ENCODE data around the gene UQCR10.

UQCR10 gene

DNA sequence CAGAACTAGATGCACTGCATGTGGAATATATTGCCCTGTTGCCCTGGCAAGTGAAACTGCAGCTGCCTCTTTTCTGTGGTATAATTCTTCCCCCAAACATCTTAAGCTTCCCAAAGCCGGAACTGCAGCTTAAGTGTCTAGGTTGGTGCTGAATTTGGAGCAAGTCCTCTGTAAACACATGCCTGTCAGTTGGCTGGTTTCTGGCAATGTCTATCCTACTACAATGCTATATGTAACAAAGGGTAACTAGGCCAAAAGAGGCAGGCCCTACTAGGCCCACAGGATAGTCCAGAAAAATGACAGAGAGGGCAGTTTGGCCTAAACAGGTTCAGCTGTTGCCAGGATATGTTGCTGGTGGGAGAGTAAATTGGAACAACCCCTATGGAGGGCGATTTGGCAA, 43.0 kb downstream of the UQCR10 start:
- no peak for DNase-seq (ENCODE audit: low spot score)
- Mint-ChIP-seq H3K4me1 (ENCODE audit: low read depth) (no peaks in the 10 kb centered on the region), H3K27ac (no peak overlapping the region), H3K36me3 (ENCODE audit: low read depth) (peaks cover 59% of the 10 kb centered on the region), H3K27me3 (ENCODE audit: low read depth) (no peaks in the 10 kb centered on the region), H3K9me3 (no peaks in the 10 kb centered on the region), H3K4me3 (no peak overlapping the region)

DNA sequence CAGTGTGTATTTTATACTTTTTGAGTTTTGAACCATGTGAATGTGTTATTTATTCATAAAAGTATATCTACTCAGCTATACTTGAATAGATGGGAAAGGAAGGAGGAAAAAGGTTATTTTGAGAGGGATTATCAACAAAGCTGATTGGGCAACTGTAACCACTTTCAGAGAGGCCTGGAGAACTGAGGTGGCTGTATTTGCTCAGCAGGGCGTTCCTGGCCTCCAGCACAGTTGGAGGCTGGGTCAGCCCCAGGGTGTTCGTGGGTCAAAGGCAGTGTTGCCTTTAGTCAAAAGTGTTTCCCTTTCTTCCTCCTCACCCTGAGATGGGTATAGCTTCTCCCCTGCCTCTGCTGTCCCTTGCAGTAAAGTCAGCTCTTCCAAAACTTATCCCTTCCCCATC, 44.2 kb downstream of the UQCR10 start:
- Mint-ChIP-seq H3K4me3 (no peak overlapping the region), H3K36me3 (ENCODE audit: low read depth) (peaks cover 57% of the 10 kb centered on the region), H3K9me3 (no peaks in the 10 kb centered on the region), H3K27ac (no peak overlapping the region), H3K27me3 (ENCODE audit: low read depth) (no peaks in the 10 kb centered on the region), H3K4me1 (ENCODE audit: low read depth) (no peaks in the 10 kb centered on the region)
- DNase-seq (ENCODE audit: low spot score), result no peak

- DNase-seq (ENCODE audit: low spot score), result no peak
- Mint-ChIP-seq H3K4me3 (no peak overlapping the region), H3K27me3 (ENCODE audit: low read depth) (no peaks in the 10 kb centered on the region), H3K9me3 (no peaks in the 10 kb centered on the region), H3K27ac (no peak overlapping the region), H3K36me3 (ENCODE audit: low read depth) (peaks cover 54% of the 10 kb centered on the region), H3K4me1 (ENCODE audit: low read depth) (no peaks in the 10 kb centered on the region)
Measured at GRCh38 chr22:29813126-29813525, 46.0 kb downstream of the UQCR10 start.

DNA sequence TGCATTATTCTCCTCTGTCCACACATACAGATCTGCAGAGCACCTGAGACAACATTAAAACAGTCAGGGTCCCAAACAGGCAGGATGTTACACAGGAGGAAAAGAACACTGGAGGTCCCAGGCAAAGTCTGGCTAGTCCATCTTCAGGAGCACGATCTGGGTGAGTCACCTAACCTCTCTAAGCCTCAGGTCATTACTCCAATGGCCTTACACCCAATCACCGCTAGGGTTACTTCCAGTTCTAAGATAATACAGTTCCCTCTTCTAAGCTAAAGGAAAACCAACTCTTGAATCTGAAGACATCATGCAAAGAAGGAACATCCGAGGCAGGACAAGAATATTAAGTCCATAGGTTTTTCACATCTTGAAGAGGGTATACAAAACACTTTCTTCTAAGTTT, 46.4 kb downstream of the UQCR10 start:
- H3K27ac Mint-ChIP-seq, result no peak overlapping the region
- no peaks in the 10 kb centered on the region for H3K9me3 Mint-ChIP-seq
- H3K27me3 Mint-ChIP-seq (ENCODE audit: low read depth), result no peaks in the 10 kb centered on the region
- H3K36me3 Mint-ChIP-seq (ENCODE audit: low read depth), result peaks cover 54% of the 10 kb centered on the region
- no peaks in the 10 kb centered on the region for H3K4me1 Mint-ChIP-seq (ENCODE audit: low read depth)
- no peak overlapping the region for H3K4me3 Mint-ChIP-seq
- no peak for DNase-seq (ENCODE audit: low spot score)

GRCh38 chr22:29814003-29814402, 46.8 kb downstream of the UQCR10 start:
- no peak overlapping the region for H3K27ac Mint-ChIP-seq
- H3K9me3 Mint-ChIP-seq, result no peaks in the 10 kb centered on the region
- no peaks in the 10 kb centered on the region for H3K4me1 Mint-ChIP-seq (ENCODE audit: low read depth)
- H3K36me3 Mint-ChIP-seq (ENCODE audit: low read depth), result peaks cover 58% of the 10 kb centered on the region
- no peak for DNase-seq (ENCODE audit: low spot score)
- no peak overlapping the region for H3K4me3 Mint-ChIP-seq
- no peaks in the 10 kb centered on the region for H3K27me3 Mint-ChIP-seq (ENCODE audit: low read depth)

DNA sequence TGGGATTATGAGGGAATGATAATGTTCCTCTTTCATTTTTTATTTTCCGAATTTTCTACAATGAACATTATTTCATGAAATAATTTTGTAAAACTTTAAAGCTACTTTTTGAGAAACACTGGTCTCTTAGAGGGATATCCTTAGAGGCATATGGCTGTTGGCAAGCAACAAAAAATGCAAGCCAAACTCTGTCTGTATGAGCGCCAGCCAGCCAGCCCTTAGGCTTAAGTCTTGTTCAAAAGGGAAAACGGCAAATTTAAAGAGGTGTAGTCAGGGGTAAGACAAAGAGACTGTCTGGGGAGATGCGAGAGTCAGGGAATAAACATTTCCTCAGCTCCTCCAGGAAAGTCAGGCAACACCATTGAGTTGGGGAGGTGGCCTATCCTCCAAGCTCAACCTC, 48.4 kb downstream of the UQCR10 start:
- Mint-ChIP-seq H3K36me3 (ENCODE audit: low read depth) (peaks cover 59% of the 10 kb centered on the region), H3K27ac (no peak overlapping the region), H3K9me3 (no peaks in the 10 kb centered on the region), H3K27me3 (ENCODE audit: low read depth) (no peaks in the 10 kb centered on the region), H3K4me1 (ENCODE audit: low read depth) (no peaks in the 10 kb centered on the region), H3K4me3 (no peak overlapping the region)
- DNase-seq (ENCODE audit: low spot score), result no peak

GRCh38 chr22:29816128-29816527, 49.0 kb downstream of the UQCR10 start:
- no peaks in the 10 kb centered on the region for H3K9me3 Mint-ChIP-seq
- H3K27ac Mint-ChIP-seq, result no peak overlapping the region
- DNase-seq (ENCODE audit: low spot score), result no peak
- no peaks in the 10 kb centered on the region for H3K27me3 Mint-ChIP-seq (ENCODE audit: low read depth)
- peaks cover 3% of the 10 kb centered on the region for H3K4me1 Mint-ChIP-seq (ENCODE audit: low read depth)
- no peak overlapping the region for H3K4me3 Mint-ChIP-seq
- peaks cover 59% of the 10 kb centered on the region for H3K36me3 Mint-ChIP-seq (ENCODE audit: low read depth)

GRCh38 chr22:29816539-29816938, 49.4 kb downstream of the UQCR10 start:
- H3K4me1 Mint-ChIP-seq (ENCODE audit: low read depth), result peaks cover 7% of the 10 kb centered on the region
- no peak overlapping the region for H3K4me3 Mint-ChIP-seq
- H3K27ac Mint-ChIP-seq, result no peak overlapping the region
- no peaks in the 10 kb centered on the region for H3K27me3 Mint-ChIP-seq (ENCODE audit: low read depth)
- H3K9me3 Mint-ChIP-seq, result no peaks in the 10 kb centered on the region
- H3K36me3 Mint-ChIP-seq (ENCODE audit: low read depth), result peaks cover 61% of the 10 kb centered on the region
- no peak for DNase-seq (ENCODE audit: low spot score)

DNA sequence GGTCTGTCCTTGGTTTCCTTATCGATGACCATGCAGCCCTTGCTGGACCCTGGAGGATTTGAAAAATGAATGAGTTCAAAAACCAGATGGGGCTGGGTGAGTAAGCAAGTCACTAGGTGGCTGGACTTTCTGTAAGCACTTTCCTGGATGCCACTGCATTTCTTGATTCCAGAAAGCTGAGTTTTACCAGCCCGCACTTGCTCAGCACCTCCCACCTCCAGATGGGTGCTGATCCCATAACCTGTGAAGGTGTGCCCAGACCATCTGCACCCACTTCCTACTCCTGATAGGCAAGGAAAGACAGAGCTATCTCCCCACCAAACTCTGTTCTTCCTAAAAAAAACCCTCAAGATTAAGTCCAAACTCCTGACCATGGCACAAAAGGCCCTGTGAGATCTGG, 49.8 kb downstream of the UQCR10 start:
- Mint-ChIP-seq H3K9me3 (no peaks in the 10 kb centered on the region), H3K4me1 (ENCODE audit: low read depth) (peaks cover 9% of the 10 kb centered on the region), H3K4me3 (no peak overlapping the region), H3K27ac (no peak overlapping the region), H3K27me3 (ENCODE audit: low read depth) (no peaks in the 10 kb centered on the region), H3K36me3 (ENCODE audit: low read depth) (peaks cover 58% of the 10 kb centered on the region)
- no peak for DNase-seq (ENCODE audit: low spot score)

GRCh38 chr22:29817724-29818123, 50.6 kb downstream of the UQCR10 start:
- peaks cover 59% of the 10 kb centered on the region for H3K36me3 Mint-ChIP-seq (ENCODE audit: low read depth)
- no peak for DNase-seq (ENCODE audit: low spot score)
- H3K27me3 Mint-ChIP-seq (ENCODE audit: low read depth), result no peaks in the 10 kb centered on the region
- no peaks in the 10 kb centered on the region for H3K9me3 Mint-ChIP-seq
- H3K27ac Mint-ChIP-seq, result no peak overlapping the region
- H3K4me3 Mint-ChIP-seq, result no peak overlapping the region
- H3K4me1 Mint-ChIP-seq (ENCODE audit: low read depth), result peaks cover 13% of the 10 kb centered on the region

DNA sequence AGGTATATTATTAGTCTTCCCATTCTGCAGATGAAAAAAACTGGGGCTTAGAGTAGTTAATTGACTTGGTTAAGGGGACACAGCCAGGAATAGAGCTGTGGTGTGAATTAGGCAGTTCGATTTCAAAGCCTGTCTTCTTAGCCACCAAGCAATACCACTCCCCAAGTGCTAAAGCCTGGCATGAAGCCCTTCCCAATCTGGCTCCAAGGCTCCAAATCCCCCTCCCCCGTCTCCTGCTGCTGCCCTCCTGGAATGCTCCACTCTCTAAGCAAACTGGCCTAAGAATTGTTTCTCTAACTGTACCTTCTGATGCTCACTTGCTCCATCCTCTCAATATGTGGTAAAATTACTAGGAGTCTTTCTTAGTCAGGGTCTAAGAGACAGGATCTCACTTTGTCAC, 52.3 kb downstream of the UQCR10 start:
- no peaks in the 10 kb centered on the region for H3K27me3 Mint-ChIP-seq (ENCODE audit: low read depth)
- no peaks in the 10 kb centered on the region for H3K9me3 Mint-ChIP-seq
- DNase-seq (ENCODE audit: low spot score), result no peak
- H3K4me3 Mint-ChIP-seq, result no peak overlapping the region
- no peak overlapping the region for H3K27ac Mint-ChIP-seq
- peaks cover 13% of the 10 kb centered on the region for H3K4me1 Mint-ChIP-seq (ENCODE audit: low read depth)
- H3K36me3 Mint-ChIP-seq (ENCODE audit: low read depth), result peaks cover 60% of the 10 kb centered on the region
